ENCODE measurements around the gene MPPED2.
A peak's percentile ranks its signal among the peaks of the same experiment; 100 is the strongest.

Gene MPPED2

GRCh38 chr11:30478923-30479322 lies 107.2 kb downstream of the MPPED2 start:
- TF ChIP-seq RAD21 (IDR thresholded peaks at IDR 0.05; ENCODE audit: low read depth) (no peak), CEBPB (IDR thresholded peaks at IDR 0.05) (peak; percentile 74), EGR1 (IDR thresholded peaks at IDR 0.05) (no peak)
- TF ChIP-seq, protein P1, sequence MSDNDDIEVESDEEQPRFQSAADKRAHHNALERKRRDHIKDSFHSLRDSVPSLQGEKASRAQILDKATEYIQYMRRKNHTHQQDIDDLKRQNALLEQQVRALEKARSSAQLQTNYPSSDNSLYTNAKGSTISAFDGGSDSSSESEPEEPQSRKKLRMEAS (IDR thresholded peaks at IDR 0.05) = no peak

GRCh38 chr11:30477061-30477460 lies 109.1 kb downstream of the MPPED2 start:
- no peak for TF ChIP-seq CREB1 (IDR thresholded peaks at IDR 0.05; ENCODE audit: low read depth)
- TF ChIP-seq YY1 (IDR thresholded peaks at IDR 0.05; ENCODE audit: low read depth) = no peak
- no peak for TF ChIP-seq TEAD4 (IDR thresholded peaks at IDR 0.05)
- TF ChIP-seq EP300 (IDR thresholded peaks at IDR 0.05; ENCODE audit: borderline replicate concordance) = no peak
- TF ChIP-seq ZBTB7A (IDR thresholded peaks at IDR 0.05; ENCODE audit: low read depth) = no peak
- TF ChIP-seq, protein P2, sequence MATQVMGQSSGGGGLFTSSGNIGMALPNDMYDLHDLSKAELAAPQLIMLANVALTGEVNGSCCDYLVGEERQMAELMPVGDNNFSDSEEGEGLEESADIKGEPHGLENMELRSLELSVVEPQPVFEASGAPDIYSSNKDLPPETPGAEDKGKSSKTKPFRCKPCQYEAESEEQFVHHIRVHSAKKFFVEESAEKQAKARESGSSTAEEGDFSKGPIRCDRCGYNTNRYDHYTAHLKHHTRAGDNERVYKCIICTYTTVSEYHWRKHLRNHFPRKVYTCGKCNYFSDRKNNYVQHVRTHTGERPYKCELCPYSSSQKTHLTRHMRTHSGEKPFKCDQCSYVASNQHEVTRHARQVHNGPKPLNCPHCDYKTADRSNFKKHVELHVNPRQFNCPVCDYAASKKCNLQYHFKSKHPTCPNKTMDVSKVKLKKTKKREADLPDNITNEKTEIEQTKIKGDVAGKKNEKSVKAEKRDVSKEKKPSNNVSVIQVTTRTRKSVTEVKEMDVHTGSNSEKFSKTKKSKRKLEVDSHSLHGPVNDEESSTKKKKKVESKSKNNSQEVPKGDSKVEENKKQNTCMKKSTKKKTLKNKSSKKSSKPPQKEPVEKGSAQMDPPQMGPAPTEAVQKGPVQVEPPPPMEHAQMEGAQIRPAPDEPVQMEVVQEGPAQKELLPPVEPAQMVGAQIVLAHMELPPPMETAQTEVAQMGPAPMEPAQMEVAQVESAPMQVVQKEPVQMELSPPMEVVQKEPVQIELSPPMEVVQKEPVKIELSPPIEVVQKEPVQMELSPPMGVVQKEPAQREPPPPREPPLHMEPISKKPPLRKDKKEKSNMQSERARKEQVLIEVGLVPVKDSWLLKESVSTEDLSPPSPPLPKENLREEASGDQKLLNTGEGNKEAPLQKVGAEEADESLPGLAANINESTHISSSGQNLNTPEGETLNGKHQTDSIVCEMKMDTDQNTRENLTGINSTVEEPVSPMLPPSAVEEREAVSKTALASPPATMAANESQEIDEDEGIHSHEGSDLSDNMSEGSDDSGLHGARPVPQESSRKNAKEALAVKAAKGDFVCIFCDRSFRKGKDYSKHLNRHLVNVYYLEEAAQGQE (IDR thresholded peaks at IDR 0.05; ENCODE audit: low read depth) = no peak
- no peak for TF ChIP-seq EGR1 (IDR thresholded peaks at IDR 0.05)
- no peak for TF ChIP-seq RAD21 (IDR thresholded peaks at IDR 0.05; ENCODE audit: low read depth)
- TF ChIP-seq, protein P1 (IDR thresholded peaks at IDR 0.05) = no peak

DNA sequence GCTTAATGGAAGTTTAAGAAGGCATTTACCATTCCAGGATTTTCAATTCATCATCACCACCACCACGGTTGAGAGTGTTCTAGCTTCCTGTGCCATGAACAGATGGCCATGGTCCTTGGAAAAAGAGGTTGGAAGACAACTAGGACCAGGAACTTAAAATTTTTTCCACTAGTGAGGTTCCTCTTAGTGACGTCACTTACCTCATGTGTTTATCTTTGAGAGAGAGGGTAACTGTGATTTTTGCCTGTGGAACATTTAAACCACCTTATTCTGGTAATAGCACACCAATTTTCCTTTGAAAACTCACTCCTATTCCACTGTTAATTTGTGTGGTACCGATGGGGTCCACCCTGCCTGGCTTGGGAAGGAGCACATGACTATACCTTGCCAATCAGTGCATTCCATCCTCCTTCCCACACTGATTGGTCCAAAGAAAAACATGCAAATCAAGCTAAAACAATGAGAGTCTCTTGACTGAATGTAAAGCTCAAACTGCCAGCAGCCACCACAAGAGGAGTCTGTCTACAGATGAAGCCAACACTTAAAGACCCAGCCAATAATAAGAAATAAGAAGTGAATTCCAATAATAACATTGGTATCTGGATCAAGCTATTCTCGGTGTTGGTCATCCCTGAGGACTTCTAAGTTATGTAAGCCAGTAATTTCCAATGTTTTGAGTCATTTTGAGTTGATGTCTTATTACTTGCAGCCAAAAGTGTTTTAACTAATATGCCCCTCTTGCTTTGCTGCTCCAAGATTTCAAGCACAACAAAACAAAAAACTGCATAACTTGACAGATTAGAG lies 111.8 kb downstream of the MPPED2 start:
- no peak for TF ChIP-seq ZBTB7A (IDR thresholded peaks at IDR 0.05; ENCODE audit: low read depth)
- TF ChIP-seq NFIC (IDR thresholded peaks at IDR 0.05) = no peak
- TF ChIP-seq USF1 (IDR thresholded peaks at IDR 0.05) = peak; percentile 52; the same call in 1 of the 2 replicates

- TF ChIP-seq EGR1 (IDR thresholded peaks at IDR 0.05) (no peak), TCF12 (IDR thresholded peaks at IDR 0.05; ENCODE audit: low read depth) (no peak), CREB1 (IDR thresholded peaks at IDR 0.05; ENCODE audit: low read depth) (no peak), CEBPB (IDR thresholded peaks at IDR 0.05) (no peak), TAF1 (IDR thresholded peaks at IDR 0.05; ENCODE audit: low read depth) (no peak), TEAD4 (IDR thresholded peaks at IDR 0.05) (no peak), ZBTB7A (IDR thresholded peaks at IDR 0.05; ENCODE audit: low read depth) (no peak), NFIC (IDR thresholded peaks at IDR 0.05) (no peak), FOXM1 (IDR thresholded peaks at IDR 0.05; ENCODE audit: borderline replicate concordance, low read depth) (no peak), YY1 (IDR thresholded peaks at IDR 0.05; ENCODE audit: low read depth) (no peak), EP300 (IDR thresholded peaks at IDR 0.05; ENCODE audit: borderline replicate concordance) (no peak), RAD21 (IDR thresholded peaks at IDR 0.05; ENCODE audit: low read depth) (no peak), USF1 (IDR thresholded peaks at IDR 0.05) (no peak)
- TF ChIP-seq, protein P2 (IDR thresholded peaks at IDR 0.05; ENCODE audit: low read depth) = no peak
- TF ChIP-seq, protein P1 (IDR thresholded peaks at IDR 0.05) = no peak
Measured at GRCh38 chr11:30471244-30471643, 114.9 kb downstream of the MPPED2 start.

DNA sequence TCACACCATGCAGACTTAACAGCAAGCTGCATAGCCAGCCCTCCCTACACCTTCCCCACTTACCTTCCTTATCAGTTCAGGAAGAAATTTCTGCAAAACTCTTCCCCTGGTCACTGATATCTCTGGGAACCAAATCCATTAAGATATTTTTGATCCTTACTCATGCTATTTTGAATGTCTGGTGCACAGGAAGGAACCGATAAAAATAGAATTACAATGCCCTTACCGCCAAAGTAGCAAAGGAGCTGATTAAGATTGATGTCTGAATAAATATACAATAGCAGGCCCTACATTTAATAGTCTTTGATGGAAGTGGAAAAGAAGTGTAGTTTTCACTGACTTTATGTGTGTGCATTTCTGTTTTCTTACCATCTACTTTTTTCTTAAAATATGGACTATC lies 117.3 kb downstream of the MPPED2 start:
- TF ChIP-seq EP300 (IDR thresholded peaks at IDR 0.05; ENCODE audit: borderline replicate concordance) (no peak), CREB1 (IDR thresholded peaks at IDR 0.05; ENCODE audit: low read depth) (no peak), NFIC (IDR thresholded peaks at IDR 0.05) (no peak), EGR1 (IDR thresholded peaks at IDR 0.05) (no peak), CEBPB (IDR thresholded peaks at IDR 0.05) (no peak)

DNA sequence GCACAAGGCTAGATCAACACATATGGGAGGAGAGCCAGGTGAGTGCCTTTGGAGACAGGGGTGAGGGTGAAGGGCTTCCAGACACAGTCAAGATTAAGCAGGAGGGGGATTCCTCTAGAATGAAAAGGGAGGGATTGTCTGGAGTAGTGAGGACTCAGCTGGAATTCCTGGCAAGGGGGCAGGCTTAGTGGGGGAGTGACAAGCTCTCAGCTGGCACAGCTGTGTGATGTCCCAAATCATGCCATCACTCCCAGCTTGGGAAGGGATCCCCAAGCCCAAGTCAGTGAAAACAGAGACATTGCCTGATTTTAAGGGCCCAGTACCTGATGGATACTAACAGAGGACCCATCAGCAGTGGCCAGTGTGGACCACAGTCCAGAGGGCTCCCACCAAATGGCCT lies 119.0 kb downstream of the MPPED2 start:
- no peak for TF ChIP-seq EGR1 (IDR thresholded peaks at IDR 0.05)
- no peak for TF ChIP-seq TEAD4 (IDR thresholded peaks at IDR 0.05)
- TF ChIP-seq NFIC (IDR thresholded peaks at IDR 0.05) = no peak
- TF ChIP-seq TCF12 (IDR thresholded peaks at IDR 0.05; ENCODE audit: low read depth) = no peak
- TF ChIP-seq USF1 (IDR thresholded peaks at IDR 0.05) = no peak
- no peak for TF ChIP-seq FOXM1 (IDR thresholded peaks at IDR 0.05; ENCODE audit: borderline replicate concordance, low read depth)
- TF ChIP-seq, protein P1 (IDR thresholded peaks at IDR 0.05) = no peak
- no peak for TF ChIP-seq EP300 (IDR thresholded peaks at IDR 0.05; ENCODE audit: borderline replicate concordance)
- TF ChIP-seq TAF1 (IDR thresholded peaks at IDR 0.05; ENCODE audit: low read depth) = no peak
- TF ChIP-seq RAD21 (IDR thresholded peaks at IDR 0.05; ENCODE audit: low read depth) = no peak
- no peak for TF ChIP-seq CREB1 (IDR thresholded peaks at IDR 0.05; ENCODE audit: low read depth)
- no peak for TF ChIP-seq ZBTB7A (IDR thresholded peaks at IDR 0.05; ENCODE audit: low read depth)
- TF ChIP-seq YY1 (IDR thresholded peaks at IDR 0.05; ENCODE audit: low read depth) = no peak
- TF ChIP-seq, protein P2 (IDR thresholded peaks at IDR 0.05; ENCODE audit: low read depth) = no peak
- TF ChIP-seq CEBPB (IDR thresholded peaks at IDR 0.05) = no peak

Data from Ishikawa (cell line).